ENCODE measurements around the gene CFL1.
"Not testable (repeated sequence)": the region's sequence is repeated elsewhere in the genome, so short reads cannot be mapped to it uniquely, and the experiment has no call there.

The CFL1 gene

DNA sequence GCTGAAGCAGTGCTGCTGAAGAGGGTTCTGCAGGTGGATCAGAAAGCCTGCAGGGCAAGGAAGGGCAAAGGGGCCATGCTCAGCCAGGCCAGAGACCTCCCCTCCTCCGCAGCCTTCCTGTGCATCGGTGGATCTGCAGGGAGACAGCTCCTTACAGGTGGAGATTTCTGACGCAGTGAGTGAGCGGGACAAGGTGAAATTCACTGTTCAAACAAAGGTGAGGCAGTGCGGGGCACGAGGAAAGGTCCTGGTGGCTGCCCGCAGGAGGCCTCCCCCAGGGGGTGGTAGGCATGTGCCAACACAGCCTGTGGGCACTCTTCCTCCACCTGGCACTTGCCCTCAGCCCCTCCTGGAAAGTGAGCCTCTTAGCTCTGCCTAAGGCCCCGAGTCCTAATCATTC, 8.6 kb downstream of the CFL1 start:
- no peak overlapping the region for H3K27ac ChIP-seq (ENCODE audit: low read depth, low read length)
- peaks cover 5% of the 10 kb centered on the region; the same call in 1 of the 2 replicates for H3K9me3 ChIP-seq (ENCODE audit: control insufficient read depth, insufficient read depth, low read length)
- no peaks in the 10 kb centered on the region for H3K4me1 ChIP-seq (ENCODE audit: control insufficient read depth, low read length)
- no peak overlapping the region for H3K4me3 ChIP-seq (ENCODE audit: low read length)
- peaks cover 15% of the 10 kb centered on the region for H3F3A ChIP-seq (ENCODE audit: control insufficient read depth, insufficient read depth)
- no peak overlapping the region for H3K4me2 ChIP-seq (ENCODE audit: low read length)
- peaks cover 33% of the 10 kb centered on the region for H3K36me3 ChIP-seq (ENCODE audit: control insufficient read depth, low read length)
- no peaks in the 10 kb centered on the region; the same call in 1 of the 2 replicates for H4K20me1 ChIP-seq (ENCODE audit: control insufficient read depth, insufficient read depth, low read depth, low read length)
- H3K9me2 ChIP-seq (replicated peaks; ENCODE audit: control insufficient read depth, low read length): no peaks in the 10 kb centered on the region
- 0 out of 2 replicates have a peak, but pooled peaks cover 2% of the 10 kb centered on the region for H3K27me3 ChIP-seq (ENCODE audit: control insufficient read depth, low read length)
- H3K79me2 ChIP-seq (ENCODE audit: control insufficient read depth, low read length): peaks cover 3% of the 10 kb centered on the region; the same call in 1 of the 2 replicates
- TF ChIP-seq, protein P1, sequence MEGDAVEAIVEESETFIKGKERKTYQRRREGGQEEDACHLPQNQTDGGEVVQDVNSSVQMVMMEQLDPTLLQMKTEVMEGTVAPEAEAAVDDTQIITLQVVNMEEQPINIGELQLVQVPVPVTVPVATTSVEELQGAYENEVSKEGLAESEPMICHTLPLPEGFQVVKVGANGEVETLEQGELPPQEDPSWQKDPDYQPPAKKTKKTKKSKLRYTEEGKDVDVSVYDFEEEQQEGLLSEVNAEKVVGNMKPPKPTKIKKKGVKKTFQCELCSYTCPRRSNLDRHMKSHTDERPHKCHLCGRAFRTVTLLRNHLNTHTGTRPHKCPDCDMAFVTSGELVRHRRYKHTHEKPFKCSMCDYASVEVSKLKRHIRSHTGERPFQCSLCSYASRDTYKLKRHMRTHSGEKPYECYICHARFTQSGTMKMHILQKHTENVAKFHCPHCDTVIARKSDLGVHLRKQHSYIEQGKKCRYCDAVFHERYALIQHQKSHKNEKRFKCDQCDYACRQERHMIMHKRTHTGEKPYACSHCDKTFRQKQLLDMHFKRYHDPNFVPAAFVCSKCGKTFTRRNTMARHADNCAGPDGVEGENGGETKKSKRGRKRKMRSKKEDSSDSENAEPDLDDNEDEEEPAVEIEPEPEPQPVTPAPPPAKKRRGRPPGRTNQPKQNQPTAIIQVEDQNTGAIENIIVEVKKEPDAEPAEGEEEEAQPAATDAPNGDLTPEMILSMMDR (IDR thresholded peaks at IDR 0.05; ENCODE audit: low read depth, low read length, poor library complexity, severe bottlenecking): no peak
- TF ChIP-seq EZH2phosphoT487 (IDR thresholded peaks at IDR 0.05; ENCODE audit: borderline replicate concordance, low read length): no peak

DNA sequence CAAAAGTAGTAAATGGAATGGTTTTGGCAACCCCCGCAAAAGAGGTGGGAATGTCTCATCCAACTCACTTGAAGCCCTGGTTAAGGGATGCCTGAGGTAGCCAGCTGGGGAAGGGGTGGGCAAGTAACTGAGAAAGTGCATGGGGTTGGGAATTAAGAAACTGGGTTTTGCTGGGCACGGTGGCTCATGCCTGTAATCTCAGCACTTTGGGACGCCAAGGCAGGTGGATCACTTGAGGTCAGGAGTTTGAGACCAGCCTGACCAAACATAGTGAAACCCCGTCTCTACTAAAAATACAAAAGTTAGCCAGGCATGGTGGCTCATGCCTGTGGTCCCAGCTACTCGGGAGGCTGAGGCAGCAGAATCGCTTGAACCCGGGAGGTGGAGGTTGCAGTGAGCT, 9.3 kb downstream of the CFL1 start:
- H4K20me1 ChIP-seq (ENCODE audit: control insufficient read depth, insufficient read depth, low read depth, low read length); H3K9me3 ChIP-seq (ENCODE audit: control insufficient read depth, insufficient read depth, low read length); H3K27me3 ChIP-seq (ENCODE audit: control insufficient read depth, low read length); H3K4me2 ChIP-seq (ENCODE audit: low read length); H3K4me3 ChIP-seq (ENCODE audit: low read length); H3K9me2 ChIP-seq (replicated peaks; ENCODE audit: control insufficient read depth, low read length); H3K27ac ChIP-seq (ENCODE audit: low read depth, low read length); H3K79me2 ChIP-seq (ENCODE audit: control insufficient read depth, low read length); H3K4me1 ChIP-seq (ENCODE audit: control insufficient read depth, low read length): not testable (repeated sequence)
- peaks cover 15% of the 10 kb centered on the region for H3F3A ChIP-seq (ENCODE audit: control insufficient read depth, insufficient read depth)
- peaks cover 26% of the 10 kb centered on the region for H3K36me3 ChIP-seq (ENCODE audit: control insufficient read depth, low read length)

DNA sequence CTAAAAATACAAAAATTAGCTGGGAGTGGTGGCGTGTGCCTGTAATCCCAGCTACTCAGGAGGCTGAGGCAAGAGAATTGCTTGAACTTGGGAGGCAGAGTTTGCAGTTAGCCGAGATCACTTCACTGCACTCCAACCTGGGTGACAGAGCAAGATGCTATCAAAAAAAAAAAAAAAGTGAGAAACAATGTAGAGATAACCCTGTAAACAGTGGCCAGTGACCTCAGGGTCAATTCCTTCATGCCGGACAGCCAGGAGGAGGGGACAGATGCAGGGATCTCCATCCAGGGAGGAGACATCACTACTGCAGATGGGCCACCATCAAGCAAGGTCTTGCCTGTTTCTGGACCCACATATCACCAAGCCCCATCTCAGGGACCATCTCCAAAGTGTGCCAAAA, 10.2 kb downstream of the CFL1 start:
- no peak overlapping the region for H3K4me3 ChIP-seq (ENCODE audit: low read length)
- peaks cover 17% of the 10 kb centered on the region for H3K36me3 ChIP-seq (ENCODE audit: control insufficient read depth, low read length)
- H3K4me1 ChIP-seq (ENCODE audit: control insufficient read depth, low read length): no peaks in the 10 kb centered on the region
- H4K20me1 ChIP-seq (ENCODE audit: control insufficient read depth, insufficient read depth, low read depth, low read length): no peaks in the 10 kb centered on the region
- no peaks in the 10 kb centered on the region for H3K9me2 ChIP-seq (replicated peaks; ENCODE audit: control insufficient read depth, low read length)
- H3K4me2 ChIP-seq (ENCODE audit: low read length): no peak overlapping the region
- no peak for TF ChIP-seq EZH2phosphoT487 (IDR thresholded peaks at IDR 0.05; ENCODE audit: borderline replicate concordance, low read length)
- TF ChIP-seq, protein P1 (IDR thresholded peaks at IDR 0.05; ENCODE audit: low read depth, low read length, poor library complexity, severe bottlenecking): no peak
- no peak overlapping the region for H3K27ac ChIP-seq (ENCODE audit: low read depth, low read length)
- peaks cover 5% of the 10 kb centered on the region; the same call in 1 of the 2 replicates for H3K9me3 ChIP-seq (ENCODE audit: control insufficient read depth, insufficient read depth, low read length)
- H3K27me3 ChIP-seq (ENCODE audit: control insufficient read depth, low read length): 0 out of 2 replicates have a peak, but pooled peaks cover 2% of the 10 kb centered on the region
- H3K79me2 ChIP-seq (ENCODE audit: control insufficient read depth, low read length): no peaks in the 10 kb centered on the region
- H3F3A ChIP-seq (ENCODE audit: control insufficient read depth, insufficient read depth): peaks cover 8% of the 10 kb centered on the region

DNA sequence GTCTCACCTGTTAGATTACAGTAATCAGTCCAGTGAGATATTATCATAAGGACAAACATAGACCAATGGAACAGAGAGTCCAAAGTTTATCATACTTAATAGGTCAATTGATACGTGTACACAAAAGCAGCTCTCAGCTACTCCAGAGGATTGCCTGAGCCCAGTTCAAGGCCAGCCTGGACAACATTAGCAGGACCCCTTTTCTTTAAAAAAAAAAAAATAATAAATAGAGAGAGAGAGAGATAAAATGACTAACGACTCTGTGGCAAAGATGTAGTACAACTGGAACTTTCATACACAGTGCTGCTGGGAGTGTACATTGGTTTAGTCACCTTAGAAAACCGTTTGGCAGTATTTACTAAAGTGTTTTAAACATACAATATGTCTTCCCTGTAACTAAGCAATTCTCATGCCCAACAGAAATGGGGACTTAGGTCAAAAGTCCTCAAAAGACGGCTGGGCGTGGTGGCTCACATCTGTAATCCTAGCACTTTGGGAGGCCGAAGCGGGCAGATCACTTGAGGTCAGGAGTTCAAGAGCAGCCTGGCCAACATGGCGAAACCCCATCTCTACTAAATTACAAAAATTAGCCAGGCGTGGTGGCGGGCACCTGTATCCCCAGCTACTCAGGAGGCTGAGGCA, 13.6 kb downstream of the CFL1 start:
- no peak overlapping the region for H3K4me3 ChIP-seq (ENCODE audit: low read length)
- 0 out of 2 replicates have a peak, but pooled peaks cover 3% of the 10 kb centered on the region for H3F3A ChIP-seq (ENCODE audit: control insufficient read depth, insufficient read depth)
- no peaks in the 10 kb centered on the region for H3K79me2 ChIP-seq (ENCODE audit: control insufficient read depth, low read length)
- H3K27me3 ChIP-seq (ENCODE audit: control insufficient read depth, low read length): 0 out of 2 replicates have a peak, but pooled peaks cover 2% of the 10 kb centered on the region
- H3K36me3 ChIP-seq (ENCODE audit: control insufficient read depth, low read length): no peaks in the 10 kb centered on the region
- no peaks in the 10 kb centered on the region for H3K4me1 ChIP-seq (ENCODE audit: control insufficient read depth, low read length)
- TF ChIP-seq, protein P1 (IDR thresholded peaks at IDR 0.05; ENCODE audit: low read depth, low read length, poor library complexity, severe bottlenecking): no peak
- no peak for TF ChIP-seq EZH2phosphoT487 (IDR thresholded peaks at IDR 0.05; ENCODE audit: borderline replicate concordance, low read length)
- no peak overlapping the region for H3K27ac ChIP-seq (ENCODE audit: low read depth, low read length)
- H4K20me1 ChIP-seq (ENCODE audit: control insufficient read depth, insufficient read depth, low read depth, low read length): no peaks in the 10 kb centered on the region
- no peaks in the 10 kb centered on the region for H3K9me3 ChIP-seq (ENCODE audit: control insufficient read depth, insufficient read depth, low read length)
- no peak overlapping the region for H3K4me2 ChIP-seq (ENCODE audit: low read length)
- no peaks in the 10 kb centered on the region for H3K9me2 ChIP-seq (replicated peaks; ENCODE audit: control insufficient read depth, low read length)
